ENCODE data around the gene EPHB2. TPM values are rescaled to one million over a fixed set of nuclear protein-coding genes. Genes with fewer than 3 reads are reported as not detected.

EPHB2 gene
- total RNA-seq, 2 experiments from 2014 or later: 0.08 TPM; not detected in 1

DNA sequence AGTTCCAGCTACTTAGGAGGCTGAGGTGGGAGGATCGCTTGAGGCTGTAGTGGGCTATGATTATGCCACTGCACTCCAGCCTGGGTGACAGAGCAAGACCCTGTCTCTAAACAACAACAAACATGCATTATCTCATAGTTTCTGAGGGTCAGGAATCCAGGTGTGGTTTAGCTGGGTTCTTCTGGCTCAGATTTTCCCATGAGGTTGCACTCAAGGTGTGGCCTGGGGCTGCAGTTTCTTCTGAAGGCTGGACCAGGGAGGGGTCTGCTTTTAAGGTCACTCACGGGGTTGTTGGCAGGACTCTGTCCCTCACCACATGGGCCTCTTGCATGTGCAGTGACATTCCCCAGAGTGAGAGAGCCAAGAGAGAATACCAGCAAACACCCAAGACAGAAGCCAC, 77.0 kb downstream of the EPHB2 start:
- POLR2A ChIA-PET: no interaction called here
- TF ChIP-seq, protein P1, sequence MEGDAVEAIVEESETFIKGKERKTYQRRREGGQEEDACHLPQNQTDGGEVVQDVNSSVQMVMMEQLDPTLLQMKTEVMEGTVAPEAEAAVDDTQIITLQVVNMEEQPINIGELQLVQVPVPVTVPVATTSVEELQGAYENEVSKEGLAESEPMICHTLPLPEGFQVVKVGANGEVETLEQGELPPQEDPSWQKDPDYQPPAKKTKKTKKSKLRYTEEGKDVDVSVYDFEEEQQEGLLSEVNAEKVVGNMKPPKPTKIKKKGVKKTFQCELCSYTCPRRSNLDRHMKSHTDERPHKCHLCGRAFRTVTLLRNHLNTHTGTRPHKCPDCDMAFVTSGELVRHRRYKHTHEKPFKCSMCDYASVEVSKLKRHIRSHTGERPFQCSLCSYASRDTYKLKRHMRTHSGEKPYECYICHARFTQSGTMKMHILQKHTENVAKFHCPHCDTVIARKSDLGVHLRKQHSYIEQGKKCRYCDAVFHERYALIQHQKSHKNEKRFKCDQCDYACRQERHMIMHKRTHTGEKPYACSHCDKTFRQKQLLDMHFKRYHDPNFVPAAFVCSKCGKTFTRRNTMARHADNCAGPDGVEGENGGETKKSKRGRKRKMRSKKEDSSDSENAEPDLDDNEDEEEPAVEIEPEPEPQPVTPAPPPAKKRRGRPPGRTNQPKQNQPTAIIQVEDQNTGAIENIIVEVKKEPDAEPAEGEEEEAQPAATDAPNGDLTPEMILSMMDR (IDR thresholded peaks at IDR 0.05): no peak

DNA sequence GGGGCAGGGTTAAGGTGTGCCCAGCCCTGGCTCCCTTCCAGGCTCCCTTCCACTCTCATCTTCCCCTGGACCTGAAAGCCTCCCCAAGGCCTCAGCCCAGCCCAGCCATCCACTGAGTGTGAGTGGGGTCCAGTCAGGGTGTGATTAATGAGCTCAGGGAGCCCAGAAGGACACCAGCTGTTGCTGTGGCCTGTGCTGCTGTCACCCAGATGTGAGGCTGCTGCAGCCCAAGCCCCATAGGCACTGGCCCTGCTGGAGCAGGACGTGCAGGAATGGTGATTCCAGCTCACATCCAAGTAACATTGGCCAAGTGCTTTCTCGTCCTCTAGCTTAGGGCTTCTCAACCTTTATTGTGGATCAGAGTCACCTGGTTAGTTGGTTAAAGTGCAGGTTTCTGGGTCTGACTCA, 77.6 kb downstream of the EPHB2 start:
- ChIA-PET POLR2A (no interaction called here), CTCF (no interaction called here)
- H3K27me3 Mint-ChIP-seq: no peaks in the 10 kb centered on the region
- H3K4me1 Mint-ChIP-seq (ENCODE audit: low read depth): no peaks in the 10 kb centered on the region
- H3K27ac ChIP-seq (ENCODE audit: low read depth in 1 of 2, low read length in 2 of 2): no peak overlapping the region
- H3K4me3 Mint-ChIP-seq: no peak overlapping the region
- H3K36me3 Mint-ChIP-seq (ENCODE audit: low read depth): no peaks in the 10 kb centered on the region
- H3K9me3 ChIP-seq (ENCODE audit: control insufficient read depth in 1 of 2, insufficient read depth in 1 of 2, low read length in 2 of 2): no peaks in the 10 kb centered on the region
- DNase-seq: no peak
- no peaks in the 10 kb centered on the region for H3K9me3 Mint-ChIP-seq
- TF ChIP-seq, protein P1 (IDR thresholded peaks at IDR 0.05): no peak
- no peak overlapping the region for H3K27ac Mint-ChIP-seq
- H3K4me3 ChIP-seq (ENCODE audit: low read length): no peak overlapping the region
- intact Hi-C loops (cut with DNase I, micrococcal nuclease): no loop called here
- peaks cover 0 to 2% of the 10 kb centered on the region in 2 experiments for H3K27me3 ChIP-seq (ENCODE audit: control insufficient read depth in 1 of 2, insufficient read depth in 2 of 2, low read length in 2 of 2)
- H3K36me3 ChIP-seq (ENCODE audit: insufficient read depth, low read length): no peaks in the 10 kb centered on the region
- no peak for ATAC-seq (ENCODE audit: poor library complexity)
- no peaks in the 10 kb centered on the region for H3K4me1 ChIP-seq (ENCODE audit: insufficient read depth, low read length)

More for the DNA sequence above, 77.0 kb downstream of the EPHB2 start:
- Mint-ChIP-seq H3K27me3 (no peaks in the 10 kb centered on the region), H3K4me3 (no peak overlapping the region), H3K36me3 (ENCODE audit: low read depth) (no peaks in the 10 kb centered on the region), H3K9me3 (no peaks in the 10 kb centered on the region), H3K4me1 (ENCODE audit: low read depth) (no peaks in the 10 kb centered on the region), H3K27ac (no peak overlapping the region)
- DNase-seq (no peak), ATAC-seq (ENCODE audit: poor library complexity) (no peak)
- CTCF ChIA-PET: no interaction called here
- H3K9me3 ChIP-seq (ENCODE audit: control insufficient read depth in 1 of 2, insufficient read depth in 1 of 2, low read length in 2 of 2): no peaks in the 10 kb centered on the region
- intact Hi-C loops (cut with DNase I, micrococcal nuclease): no loop called here
- H3K4me1 ChIP-seq (ENCODE audit: insufficient read depth, low read length): no peaks in the 10 kb centered on the region
- no peaks in the 10 kb centered on the region for H3K36me3 ChIP-seq (ENCODE audit: insufficient read depth, low read length)
- no peak overlapping the region for H3K4me3 ChIP-seq (ENCODE audit: low read length)
- H3K27ac ChIP-seq (ENCODE audit: low read depth in 1 of 2, low read length in 2 of 2): no peak overlapping the region
- peaks cover 0 to 2% of the 10 kb centered on the region in 2 experiments for H3K27me3 ChIP-seq (ENCODE audit: control insufficient read depth in 1 of 2, insufficient read depth in 2 of 2, low read length in 2 of 2)

DNA sequence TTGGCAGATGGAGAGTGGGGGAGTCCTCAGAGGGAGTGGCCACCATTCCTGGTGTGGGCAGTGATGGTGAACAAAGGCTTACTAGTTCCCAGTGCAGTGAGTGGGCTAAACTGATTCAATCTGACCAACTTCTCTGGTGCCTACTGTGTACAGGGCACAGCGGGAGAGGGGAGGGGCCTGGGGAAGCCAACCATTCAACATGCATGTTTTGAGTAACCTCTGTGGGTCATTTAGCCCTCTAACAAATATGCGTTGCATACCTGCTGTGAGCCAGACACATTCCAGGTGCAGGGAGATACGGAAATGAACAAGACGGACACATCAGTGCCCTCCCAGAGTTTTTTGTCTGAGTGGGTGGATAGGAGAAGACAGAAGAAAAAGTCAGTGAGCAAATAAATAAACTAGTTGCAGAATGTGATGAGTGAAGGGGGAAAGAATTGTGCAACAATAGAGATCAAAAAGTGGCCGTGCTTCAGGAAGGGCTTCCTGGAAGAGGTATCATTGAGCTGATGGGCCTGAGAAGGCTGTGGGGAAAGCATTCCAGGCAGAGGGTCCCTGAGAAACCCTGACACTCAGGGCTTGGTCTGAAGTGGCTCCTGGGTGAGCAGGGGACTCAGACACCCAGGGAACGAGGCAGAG, 78.8 kb downstream of the EPHB2 start:
- Histone ChIP-seq H3K4me1 (ENCODE audit: insufficient read depth, low read length) (no peaks in the 10 kb centered on the region), H3K36me3 (ENCODE audit: insufficient read depth, low read length) (no peaks in the 10 kb centered on the region), H3K27me3 (ENCODE audit: control insufficient read depth in 1 of 2, insufficient read depth in 2 of 2, low read length in 2 of 2) (peaks cover 0 to 5% of the 10 kb centered on the region in 2 experiments), H3K27ac (ENCODE audit: low read depth in 1 of 2, low read length in 2 of 2) (no peak overlapping the region), H3K9me3 (ENCODE audit: control insufficient read depth in 1 of 2, insufficient read depth in 1 of 2, low read length in 2 of 2) (no peaks in the 10 kb centered on the region), H3K4me3 (ENCODE audit: low read length) (no peak overlapping the region)
- ChIA-PET POLR2A (no interaction called here), CTCF (no interaction called here)
- Mint-ChIP-seq H3K4me3 (no peak overlapping the region), H3K9me3 (no peaks in the 10 kb centered on the region), H3K36me3 (ENCODE audit: low read depth) (no peaks in the 10 kb centered on the region), H3K4me1 (ENCODE audit: low read depth) (no peaks in the 10 kb centered on the region), H3K27ac (no peak overlapping the region), H3K27me3 (no peaks in the 10 kb centered on the region)
- ATAC-seq (ENCODE audit: poor library complexity): no peak
- TF ChIP-seq, protein P1 (IDR thresholded peaks at IDR 0.05): no peak
- intact Hi-C loops (cut with DNase I, micrococcal nuclease): no loop called here
- no peak for DNase-seq
